Measurements from ENCODE around the gene DNASE1L2. TPM values are rescaled to one million over a fixed set of nuclear protein-coding genes. Genes with fewer than 3 reads are reported as not detected.

The DNASE1L2 gene
- total and polyA plus RNA-seq, 2 of the 8 experiments (the other 6 are each of a cell fraction or from before 2014, with no cell fraction given): 0.35 to 0.97 TPM

- Histone ChIP-seq H3K9me3 (ENCODE audit: insufficient read depth in 2 of 2, low read depth in 1 of 2, low read length in 1 of 2) (no peaks in the 10 kb centered on the region), H3K18ac (ENCODE audit: extremely low read depth, low read length) (no peak overlapping the region), H3K23me2 (ENCODE audit: low read depth, low read length) (peaks cover 11% of the 10 kb centered on the region; the same call in 1 of the 2 replicates), H4K91ac (replicated peaks; ENCODE audit: insufficient read length, low read length) (no peak overlapping the region), H2BK5ac (ENCODE audit: low read depth, low read length) (no peak overlapping the region; the same call in 1 of the 2 replicates), H2BK120ac (replicated peaks; ENCODE audit: low read depth, low read length) (no peak overlapping the region), H3K27me3 (replicated peaks in 1 of 4; ENCODE audit: control insufficient read depth in 3 of 4, extremely low read depth in 1 of 4, insufficient read depth in 3 of 4, low read length in 3 of 4) (no peaks in the 10 kb centered on the region; a peak in 1 of 7 replicates), H3K9ac (replicated peaks in 1 of 4; ENCODE audit: extremely low read depth in 1 of 4, low read depth in 3 of 4, low read length in 3 of 4) (no peak overlapping the region), H2BK15ac (ENCODE audit: low read length) (no peak overlapping the region), H4K8ac (ENCODE audit: extremely low read depth, insufficient read depth, low read length) (peak overlapping the region; percentile 64; the same call in 1 of the 2 replicates), H2AFZ (ENCODE audit: low read length) (no peak overlapping the region), H2BK20ac (ENCODE audit: low read length) (no peak overlapping the region), H3K4me3 (ENCODE audit: extremely low read depth in 1 of 4, insufficient read depth in 2 of 4, low read depth in 3 of 4, low read length in 4 of 4) (no peak overlapping the region), H3K36me3 (ENCODE audit: control insufficient read depth in 2 of 4, insufficient read depth in 4 of 4, low read length in 3 of 4) (peaks cover 4 to 34% (median 13%) of the 10 kb centered on the region in 4 experiments; a peak in 6 of 8 replicates), H2BK12ac (ENCODE audit: low read depth, low read length) (no peak overlapping the region), H3K79me2 (ENCODE audit: control insufficient read depth in 1 of 2, insufficient read depth in 2 of 2, low read length in 2 of 2) (peaks cover 0 to 7% of the 10 kb centered on the region in 2 experiments; a peak in 1 of 4 replicates), H3K56ac (replicated peaks; ENCODE audit: insufficient read length, low read depth, low read length) (no peak overlapping the region), H3K4me2 (ENCODE audit: insufficient read depth in 1 of 2, low read depth in 2 of 2, low read length in 2 of 2) (peak overlapping the region in 1 of 2 experiments; percentile 87; a peak in 1 of 4 replicates), H3K4me1 (replicated peaks in 1 of 4; ENCODE audit: control insufficient read depth in 3 of 4, insufficient read depth in 4 of 4, low read length in 3 of 4) (peaks cover 0 to 17% (median 9%) of the 10 kb centered on the region in 4 experiments; a peak in 6 of 7 replicates), H4K5ac (ENCODE audit: insufficient read length, low read depth, low read length) (no peak overlapping the region), H3K23ac (ENCODE audit: insufficient read length) (no peak overlapping the region), H3K4ac (replicated peaks; ENCODE audit: insufficient read length, low read depth, low read length) (no peak overlapping the region), H2AK5ac (ENCODE audit: low read depth, low read length) (no peak overlapping the region), H3K14ac (ENCODE audit: insufficient read length) (no peak overlapping the region), H3K79me1 (ENCODE audit: low read depth, low read length) (peaks cover 6% of the 10 kb centered on the region), H4K20me1 (replicated peaks in 1 of 2; ENCODE audit: control insufficient read depth in 1 of 2, insufficient read depth in 2 of 2, low read length in 2 of 2) (peaks cover 0 to 18% of the 10 kb centered on the region in 2 experiments), H3K27ac (ENCODE audit: low read depth, low read length) (no peak overlapping the region)
- 97% methylated on average over 23 of the region's 23 CpGs; no CpG with 5 or more reads in 1 of the 2 experiments for WGBS, 2 experiments (ENCODE audit: extremely low coverage in 1 of 2, insufficient coverage in 1 of 2, insufficient read length in 1 of 2, insufficient replicate concordance in 2 of 2, low coverage in 1 of 2, low lambda C conversion rate in 2 of 2, missing lambda C conversion rate in 1 of 2)
- no peak for FAIRE-seq
- no peak for DNase-seq (ENCODE audit: low read depth in 1 of 2, low spot score in 2 of 2)
- POLR2A ChIA-PET (ENCODE audit: partially characterized antibody): interaction anchor here (0.7 to 15.1 kb wide), 13 partner anchors 8 to 53 kb away, joined by 3 to 156 read pairs (median 5); partner anchors contain the start of genes CASKIN1, E4F1, PGP and TRAF7
- CTCF ChIA-PET (ENCODE audit: partially characterized antibody): interaction anchor here (0.7 to 1.4 kb wide), 4 partner anchors 12 to 726 kb away, joined by 3 to 4 read pairs (median 3); no protein-coding TSS in a partner anchor
- no peak for TF ChIP-seq CBX8 (IDR thresholded peaks at IDR 0.05; ENCODE audit: borderline replicate concordance, low read depth, low read length)
- no peak for TF ChIP-seq GABPA (IDR thresholded peaks at IDR 0.05; ENCODE audit: borderline replicate concordance, insufficient read depth, low read length)
- TF ChIP-seq RNF2 (IDR thresholded peaks at IDR 0.05; ENCODE audit: borderline replicate concordance, low read depth, low read length, missing control alignments, poor library complexity, severe bottlenecking): no peak
- TF ChIP-seq CHD1 (IDR thresholded peaks at IDR 0.05; ENCODE audit: low read depth, low read length): no peak
- TF ChIP-seq, protein P1, sequence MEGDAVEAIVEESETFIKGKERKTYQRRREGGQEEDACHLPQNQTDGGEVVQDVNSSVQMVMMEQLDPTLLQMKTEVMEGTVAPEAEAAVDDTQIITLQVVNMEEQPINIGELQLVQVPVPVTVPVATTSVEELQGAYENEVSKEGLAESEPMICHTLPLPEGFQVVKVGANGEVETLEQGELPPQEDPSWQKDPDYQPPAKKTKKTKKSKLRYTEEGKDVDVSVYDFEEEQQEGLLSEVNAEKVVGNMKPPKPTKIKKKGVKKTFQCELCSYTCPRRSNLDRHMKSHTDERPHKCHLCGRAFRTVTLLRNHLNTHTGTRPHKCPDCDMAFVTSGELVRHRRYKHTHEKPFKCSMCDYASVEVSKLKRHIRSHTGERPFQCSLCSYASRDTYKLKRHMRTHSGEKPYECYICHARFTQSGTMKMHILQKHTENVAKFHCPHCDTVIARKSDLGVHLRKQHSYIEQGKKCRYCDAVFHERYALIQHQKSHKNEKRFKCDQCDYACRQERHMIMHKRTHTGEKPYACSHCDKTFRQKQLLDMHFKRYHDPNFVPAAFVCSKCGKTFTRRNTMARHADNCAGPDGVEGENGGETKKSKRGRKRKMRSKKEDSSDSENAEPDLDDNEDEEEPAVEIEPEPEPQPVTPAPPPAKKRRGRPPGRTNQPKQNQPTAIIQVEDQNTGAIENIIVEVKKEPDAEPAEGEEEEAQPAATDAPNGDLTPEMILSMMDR (IDR thresholded peaks at IDR 0.05; ENCODE audit: control extremely low read depth in 1 of 3, insufficient read depth in 1 of 3, low read depth in 1 of 3, low read length in 3 of 3): no peak
- no peak for TF ChIP-seq BCL11A (IDR thresholded peaks at IDR 0.05; ENCODE audit: low read depth in 2 of 2, low read length in 2 of 2)
- TF ChIP-seq SIN3A (conservative IDR thresholded peaks at IDR 0.05 in 1 of 2, IDR thresholded peaks at IDR 0.05 in 1 of 2; ENCODE audit: low read depth in 1 of 2, low read length in 2 of 2): no peak
- TF ChIP-seq JUND (IDR thresholded peaks at IDR 0.05; ENCODE audit: low read length): no peak
These were observed 29.3 kb upstream of the DNASE1L2 start for GRCh38 chr16:2206780-2207433.

All from H1 (cell line).